Parathyroid adenoma (tissue), 2 donors: Measurements from ENCODE around the gene FOXJ1.

Experiments used
- H2AFZ ChIP-seq: fragments of 300-600 bp; sonication (generic); one replicate; pipeline ENCODE4 v1.7.0; 2017; ENCODE audit warnings: antibody characterized with exemption, mild to moderate bottlenecking
- H3K27ac ChIP-seq: fragments of 300-600 bp; sonication (generic); one replicate; pipeline ENCODE4 v1.7.0; 2017
- H3K27me3 ChIP-seq: fragments of 300-600 bp; sonication (generic); one replicate; pipeline ENCODE4 v1.7.0; 2017; ENCODE audit warnings: low read length; ENCODE audit not compliant: control insufficient read depth, insufficient read depth
- H3K36me3 ChIP-seq: fragments of 300-600 bp; sonication (generic); one replicate; pipeline ENCODE4 v1.7.0; 2017; ENCODE audit warnings: low read length; ENCODE audit not compliant: control insufficient read depth, insufficient read depth
- H3K4me1 ChIP-seq: fragments of 300-600 bp; sonication (generic); one replicate; pipeline ENCODE4 v1.7.0; 2017; ENCODE audit warnings: control low read depth
- H3K4me2 ChIP-seq: fragments of 300-600 bp; sonication (generic); one replicate; pipeline ENCODE4 v1.7.0; 2017; ENCODE audit warnings: low read length
- H3K4me3 ChIP-seq: fragments of 300-600 bp; sonication (generic); one replicate; pipeline ENCODE4 v1.7.0; 2017; ENCODE audit warnings: low read depth, low read length
- H3K79me2 ChIP-seq: fragments of 300-600 bp; sonication (generic); one replicate; pipeline ENCODE4 v1.7.0; 2017; ENCODE audit warnings: control low read depth
- H3K9ac ChIP-seq: fragments of 300-600 bp; sonication (generic); one replicate; pipeline ENCODE4 v1.7.0; 2017; ENCODE audit warnings: mild to moderate bottlenecking
- H3K9me3 ChIP-seq: fragments of 300-600 bp; sonication (generic); one replicate; pipeline ENCODE4 v1.7.0; 2017; ENCODE audit warnings: low read length; ENCODE audit not compliant: control insufficient read depth
- CTCF ChIP-seq: fragments of 300-600 bp; sonication (generic); IDR thresholded peaks from one replicate; pipeline ENCODE4 v1.7.0; 2017; ENCODE audit warnings: antibody characterized with exemption, mild to moderate bottlenecking
- donor health status: primary hyperparathyroidism.

The FOXJ1 gene

GRCh38 chr17:76176701-76177574 is 35.9 kb upstream of the FOXJ1 start:
- no peak overlapping the region for H3K27ac ChIP-seq
- TF ChIP-seq CTCF: no peak
- H3K4me1 ChIP-seq: no peaks in the 10 kb centered on the region
- no peaks in the 10 kb centered on the region for H3K9me3 ChIP-seq
- H3K79me2 ChIP-seq: peaks cover 2% of the 10 kb centered on the region
- no peak overlapping the region for H2AFZ ChIP-seq
- H3K4me3 ChIP-seq: no peak overlapping the region
- H3K4me2 ChIP-seq: no peak overlapping the region
- no peak overlapping the region for H3K9ac ChIP-seq
- H3K36me3 ChIP-seq: no peaks in the 10 kb centered on the region
- H3K27me3 ChIP-seq: no peaks in the 10 kb centered on the region

- no peak for TF ChIP-seq CTCF
- Histone ChIP-seq H3K27me3 (no peaks in the 10 kb centered on the region), H3K4me1 (no peaks in the 10 kb centered on the region), H3K4me3 (no peak overlapping the region), H3K27ac (no peak overlapping the region), H3K36me3 (no peaks in the 10 kb centered on the region), H3K9me3 (no peaks in the 10 kb centered on the region), H3K79me2 (peaks cover 2% of the 10 kb centered on the region), H3K4me2 (no peak overlapping the region), H3K9ac (no peak overlapping the region), H2AFZ (no peak overlapping the region)
Measured at GRCh38 chr17:76174037-76174436, 33.0 kb upstream of the FOXJ1 start.

GRCh38 chr17:76173474-76173873 is 32.4 kb upstream of the FOXJ1 start:
- Histone ChIP-seq H2AFZ (no peak overlapping the region), H3K27ac (no peak overlapping the region), H3K4me2 (no peak overlapping the region), H3K9me3 (no peaks in the 10 kb centered on the region), H3K4me1 (no peaks in the 10 kb centered on the region), H3K79me2 (peaks cover 2% of the 10 kb centered on the region), H3K27me3 (no peaks in the 10 kb centered on the region), H3K36me3 (no peaks in the 10 kb centered on the region), H3K4me3 (no peak overlapping the region), H3K9ac (no peak overlapping the region)
- no peak for TF ChIP-seq CTCF

GRCh38 chr17:76171706-76172105 is 30.7 kb upstream of the FOXJ1 start:
- no peak for TF ChIP-seq CTCF
- Histone ChIP-seq H3K9ac (no peak overlapping the region), H3K79me2 (peaks cover under 1% of the 10 kb centered on the region), H2AFZ (no peak overlapping the region), H3K36me3 (no peaks in the 10 kb centered on the region), H3K27ac (no peak overlapping the region), H3K9me3 (no peaks in the 10 kb centered on the region), H3K27me3 (no peaks in the 10 kb centered on the region), H3K4me3 (no peak overlapping the region), H3K4me1 (no peaks in the 10 kb centered on the region), H3K4me2 (no peak overlapping the region)

GRCh38 chr17:76170114-76170513 is 29.1 kb upstream of the FOXJ1 start:
- no peak overlapping the region for H3K27ac ChIP-seq
- H3K4me3 ChIP-seq: no peak overlapping the region
- no peaks in the 10 kb centered on the region for H3K9me3 ChIP-seq
- H3K36me3 ChIP-seq: no peaks in the 10 kb centered on the region
- no peaks in the 10 kb centered on the region for H3K79me2 ChIP-seq
- H3K4me2 ChIP-seq: no peak overlapping the region
- no peaks in the 10 kb centered on the region for H3K4me1 ChIP-seq
- TF ChIP-seq CTCF: no peak
- no peak overlapping the region for H3K9ac ChIP-seq
- no peaks in the 10 kb centered on the region for H3K27me3 ChIP-seq
- no peak overlapping the region for H2AFZ ChIP-seq
